Activated CD8-positive, alpha-beta T cell treated with anti-CD3 and anti-CD28 coated beads for 36 hours (primary cell): ENCODE data around the gene SH3D19. TPM values are rescaled to one million over a fixed set of nuclear protein-coding genes. Genes with fewer than 3 reads are reported as not detected.

Source experiments
- ATAC-seq: fragments of 200-7000 bp; cut with Tn5 transposase; one replicate; pipeline ENCODE4 v1.10.0; 2021; ENCODE audit warnings: mild to moderate bottlenecking, moderate library complexity
- CTCF ChIA-PET: fragments of 350-600 bp; sonication (Branson Sonifier 250); formaldehyde crosslinking; loops from one replicate; lab custom pipeline; 2021; ENCODE audit warnings: antibody characterized with exemption; lab: Charles Lee
- POLR2A ChIA-PET: fragments of 350-600 bp; sonication (Branson Sonifier 250); formaldehyde crosslinking; loops from one replicate; lab custom pipeline; 2021; ENCODE audit warnings: antibody characterized with exemption; lab: Charles Lee
- DNase-seq: peaks from one replicate; pipeline ENCODE4 v3.0.0-alpha.2; 2020
- H3K27ac Mint-ChIP-seq: one replicate; pipeline ENCODE4 v1.8.0; 2021; ENCODE audit warnings: mild to moderate bottlenecking, mixed read lengths
- H3K27me3 Mint-ChIP-seq: one replicate; pipeline ENCODE4 v1.8.0; 2021; ENCODE audit warnings: mixed read lengths
- H3K36me3 Mint-ChIP-seq: one replicate; pipeline ENCODE4 v1.8.0; 2021; ENCODE audit warnings: low read depth, mixed read lengths
- H3K4me1 Mint-ChIP-seq: one replicate; pipeline ENCODE4 v1.8.0; 2021; ENCODE audit warnings: low read depth, mixed read lengths
- H3K4me3 Mint-ChIP-seq: one replicate; pipeline ENCODE4 v1.8.0; 2021; ENCODE audit warnings: mild to moderate bottlenecking, moderate library complexity, mixed read lengths
- H3K9me3 Mint-ChIP-seq: one replicate; pipeline ENCODE4 v1.8.0; 2021; ENCODE audit warnings: mixed read lengths
- intact Hi-C: fragments of 100-400 bp; cut with micrococcal nuclease; formaldehyde crosslinking; loops from one replicate; pipeline ENCODE4 v1.10.0; 2022
- total RNA-seq, 2 experiments: library from RNA; stranded (reverse); gene quantifications; one replicate each; pipeline ENCODE4 v1.2.3, GENCODE V29; 2021
- TF ChIP-seq, protein P1 (sequence below): fragments of 200-600 bp; IDR thresholded peaks from one replicate; pipeline ENCODE4 v1.8.0; 2022; ENCODE audit warnings: antibody characterized with exemption, mild to moderate bottlenecking

SH3D19 gene
- total RNA-seq, 2 experiments from 2014 or later = not detected

- Mint-ChIP-seq H3K36me3 (no peaks in the 10 kb centered on the region), H3K4me3 (no peak overlapping the region), H3K9me3 (no peaks in the 10 kb centered on the region), H3K27ac (no peak overlapping the region), H3K4me1 (no peaks in the 10 kb centered on the region), H3K27me3 (peaks cover 1% of the 10 kb centered on the region)
- no peak for ATAC-seq
- TF ChIP-seq, protein P1, sequence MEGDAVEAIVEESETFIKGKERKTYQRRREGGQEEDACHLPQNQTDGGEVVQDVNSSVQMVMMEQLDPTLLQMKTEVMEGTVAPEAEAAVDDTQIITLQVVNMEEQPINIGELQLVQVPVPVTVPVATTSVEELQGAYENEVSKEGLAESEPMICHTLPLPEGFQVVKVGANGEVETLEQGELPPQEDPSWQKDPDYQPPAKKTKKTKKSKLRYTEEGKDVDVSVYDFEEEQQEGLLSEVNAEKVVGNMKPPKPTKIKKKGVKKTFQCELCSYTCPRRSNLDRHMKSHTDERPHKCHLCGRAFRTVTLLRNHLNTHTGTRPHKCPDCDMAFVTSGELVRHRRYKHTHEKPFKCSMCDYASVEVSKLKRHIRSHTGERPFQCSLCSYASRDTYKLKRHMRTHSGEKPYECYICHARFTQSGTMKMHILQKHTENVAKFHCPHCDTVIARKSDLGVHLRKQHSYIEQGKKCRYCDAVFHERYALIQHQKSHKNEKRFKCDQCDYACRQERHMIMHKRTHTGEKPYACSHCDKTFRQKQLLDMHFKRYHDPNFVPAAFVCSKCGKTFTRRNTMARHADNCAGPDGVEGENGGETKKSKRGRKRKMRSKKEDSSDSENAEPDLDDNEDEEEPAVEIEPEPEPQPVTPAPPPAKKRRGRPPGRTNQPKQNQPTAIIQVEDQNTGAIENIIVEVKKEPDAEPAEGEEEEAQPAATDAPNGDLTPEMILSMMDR = no peak
- intact Hi-C loops = no loop called here
- no peak for DNase-seq
- ChIA-PET CTCF (interaction anchor here (0.6 to 0.7 kb wide), 2 partner anchors 44 to 49 kb away, joined by 3 read pairs; no protein-coding TSS in a partner anchor), POLR2A (no interaction called here)
These were observed 148.7 kb downstream of the SH3D19 start for GRCh38 chr4:151176685-151177084.

DNA sequence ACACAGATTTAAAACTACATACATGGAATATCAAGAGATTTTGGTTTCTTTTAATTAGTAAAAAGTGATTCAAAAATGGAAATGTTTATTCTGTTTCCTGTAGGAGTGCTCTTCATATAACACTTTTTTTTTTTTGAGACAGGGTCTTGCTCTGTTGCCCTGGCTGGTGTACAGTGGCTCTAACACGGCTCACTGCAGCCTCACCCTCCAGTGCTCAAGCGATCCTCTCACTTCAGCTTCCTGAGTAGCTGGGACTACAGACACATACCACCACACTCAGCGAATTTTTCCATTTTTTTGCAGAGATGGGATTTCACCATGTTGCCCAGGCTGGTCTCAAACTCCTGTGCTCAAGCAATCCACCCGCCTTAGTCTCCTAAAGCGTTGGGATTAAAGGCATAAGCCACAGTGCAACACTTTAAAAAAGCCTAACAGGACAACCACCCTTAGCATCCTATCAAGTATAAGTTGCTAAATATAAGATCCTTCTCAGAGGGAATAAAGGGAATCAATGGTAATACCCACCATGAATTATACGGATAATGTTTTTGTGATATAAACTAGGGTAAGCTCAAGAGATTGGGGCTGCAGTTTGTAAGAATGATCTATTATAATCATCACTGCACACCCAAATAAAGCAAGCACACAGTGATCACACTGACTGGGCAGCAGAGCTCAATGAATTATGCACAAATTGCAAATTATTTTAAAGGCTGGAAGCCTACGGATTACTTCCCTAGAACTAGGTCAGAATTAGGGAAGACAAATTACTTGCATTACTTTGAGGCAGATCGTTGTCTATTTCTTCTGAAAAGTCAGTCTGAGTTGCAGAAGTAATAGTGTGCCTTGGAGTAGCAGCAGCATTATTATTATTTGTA is 149.4 kb downstream of the SH3D19 start:
- no peaks in the 10 kb centered on the region for H3K9me3 Mint-ChIP-seq
- TF ChIP-seq, protein P1 = no peak
- ATAC-seq (no peak), DNase-seq (no peak)
- intact Hi-C loops = no loop called here
- CTCF ChIA-PET = interaction anchor here (0.7 kb wide), 1 partner anchor 50 kb away, joined by 3 read pairs; no protein-coding TSS in a partner anchor
- no peak overlapping the region for H3K4me3 Mint-ChIP-seq
- no peaks in the 10 kb centered on the region for H3K36me3 Mint-ChIP-seq
- POLR2A ChIA-PET = no interaction called here
- H3K27me3 Mint-ChIP-seq = peaks cover 4% of the 10 kb centered on the region
- no peaks in the 10 kb centered on the region for H3K4me1 Mint-ChIP-seq
- no peak overlapping the region for H3K27ac Mint-ChIP-seq

DNA sequence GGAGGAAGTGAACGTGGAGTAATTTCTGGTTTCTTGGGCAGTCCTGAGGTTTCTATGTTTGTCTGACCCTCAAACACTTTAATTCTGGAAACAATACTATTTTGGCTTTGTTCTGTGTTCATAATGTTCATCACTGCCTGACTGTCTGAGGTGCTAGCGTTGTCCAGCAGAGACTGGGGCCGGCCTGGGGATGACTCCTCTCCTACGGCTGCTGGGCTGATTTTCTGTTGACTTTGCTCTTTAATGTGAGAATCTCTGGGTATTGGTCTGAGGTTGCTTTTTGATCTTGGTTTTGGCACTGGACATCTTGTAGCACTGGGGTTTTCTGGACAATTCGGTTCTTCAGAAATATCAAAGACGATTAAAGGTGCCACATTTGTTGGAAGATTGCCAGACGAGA is 150.2 kb downstream of the SH3D19 start:
- no peaks in the 10 kb centered on the region for H3K9me3 Mint-ChIP-seq
- H3K36me3 Mint-ChIP-seq = no peaks in the 10 kb centered on the region
- no peak for ATAC-seq
- TF ChIP-seq, protein P1 = no peak
- POLR2A ChIA-PET = interaction anchor here (1.3 kb wide), 1 partner anchor 9 kb away, joined by 4 read pairs; no protein-coding TSS in a partner anchor
- intact Hi-C loops = no loop called here
- H3K27me3 Mint-ChIP-seq = peaks cover 4% of the 10 kb centered on the region
- no peak overlapping the region for H3K27ac Mint-ChIP-seq
- no peaks in the 10 kb centered on the region for H3K4me1 Mint-ChIP-seq
- no peak for DNase-seq
- H3K4me3 Mint-ChIP-seq = no peak overlapping the region
- CTCF ChIA-PET = interaction anchor here (0.7 kb wide), 1 partner anchor 472 kb away, joined by 3 read pairs; no protein-coding TSS in a partner anchor

GRCh38 chr4:151174784-151175183 is 150.6 kb downstream of the SH3D19 start:
- no peaks in the 10 kb centered on the region for H3K4me1 Mint-ChIP-seq

More at GRCh38 chr4:151174784-151175183, 150.6 kb downstream of the SH3D19 start:
- TF ChIP-seq, protein P1 = no peak
- H3K4me3 Mint-ChIP-seq = no peak overlapping the region
- H3K9me3 Mint-ChIP-seq = no peaks in the 10 kb centered on the region
- no peaks in the 10 kb centered on the region for H3K36me3 Mint-ChIP-seq
- peaks cover 7% of the 10 kb centered on the region for H3K27me3 Mint-ChIP-seq
- ChIA-PET CTCF (interaction anchor here (0.7 kb wide), 1 partner anchor 471 kb away, joined by 3 read pairs; no protein-coding TSS in a partner anchor), POLR2A (interaction anchor here (1.3 kb wide), 1 partner anchor 9 kb away, joined by 4 read pairs; no protein-coding TSS in a partner anchor)
- no peak overlapping the region for H3K27ac Mint-ChIP-seq
- intact Hi-C loops = no loop called here
- no peak for ATAC-seq
- DNase-seq = no peak
